ENCODE measurements around the gene DMKN. TPM values are rescaled to one million over a fixed set of nuclear protein-coding genes. Genes with fewer than 3 reads are reported as not detected.

DMKN gene
- total and polyA plus RNA-seq, 9 donors = 1.1 to 22.6 (median 2.0) TPM

DNA sequence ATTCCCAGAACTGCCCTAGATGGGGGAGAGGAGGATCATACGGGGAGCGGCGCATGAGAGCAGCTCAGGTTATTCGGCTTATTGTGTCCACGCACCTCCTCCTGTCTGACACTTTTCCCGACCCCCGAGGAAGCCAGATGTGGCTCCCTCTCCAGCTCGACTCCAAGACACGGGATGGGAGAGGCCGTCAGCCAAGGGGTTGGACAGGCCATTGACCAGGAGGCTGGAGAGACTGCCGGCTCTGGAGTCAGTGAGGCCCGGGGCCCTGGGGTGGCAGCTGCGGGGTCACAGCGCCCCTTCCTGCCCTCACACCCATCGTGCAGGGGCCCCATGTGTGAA is 2.9 kb downstream of the DMKN start:
- DNase-seq = no peak
- Histone ChIP-seq H3K4me3 (ENCODE audit: low read length) (no peak overlapping the region), H3K9me3 (replicated peaks; ENCODE audit: control insufficient read depth, low read depth, low read length) (no peaks in the 10 kb centered on the region), H3K4me1 (ENCODE audit: control insufficient read depth, insufficient read depth, low read length) (peaks cover 17% of the 10 kb centered on the region), H3K36me3 (ENCODE audit: control insufficient read depth, insufficient read depth, low read length) (no peaks in the 10 kb centered on the region), H3K27me3 (ENCODE audit: control insufficient read depth, insufficient read depth, low read length) (peaks cover 77% of the 10 kb centered on the region), H3K27ac (ENCODE audit: low read length) (no peak overlapping the region)
- WGBS (ENCODE audit: insufficient coverage) = 8% methylated on average over 15 of the region's 15 CpGs

DNA sequence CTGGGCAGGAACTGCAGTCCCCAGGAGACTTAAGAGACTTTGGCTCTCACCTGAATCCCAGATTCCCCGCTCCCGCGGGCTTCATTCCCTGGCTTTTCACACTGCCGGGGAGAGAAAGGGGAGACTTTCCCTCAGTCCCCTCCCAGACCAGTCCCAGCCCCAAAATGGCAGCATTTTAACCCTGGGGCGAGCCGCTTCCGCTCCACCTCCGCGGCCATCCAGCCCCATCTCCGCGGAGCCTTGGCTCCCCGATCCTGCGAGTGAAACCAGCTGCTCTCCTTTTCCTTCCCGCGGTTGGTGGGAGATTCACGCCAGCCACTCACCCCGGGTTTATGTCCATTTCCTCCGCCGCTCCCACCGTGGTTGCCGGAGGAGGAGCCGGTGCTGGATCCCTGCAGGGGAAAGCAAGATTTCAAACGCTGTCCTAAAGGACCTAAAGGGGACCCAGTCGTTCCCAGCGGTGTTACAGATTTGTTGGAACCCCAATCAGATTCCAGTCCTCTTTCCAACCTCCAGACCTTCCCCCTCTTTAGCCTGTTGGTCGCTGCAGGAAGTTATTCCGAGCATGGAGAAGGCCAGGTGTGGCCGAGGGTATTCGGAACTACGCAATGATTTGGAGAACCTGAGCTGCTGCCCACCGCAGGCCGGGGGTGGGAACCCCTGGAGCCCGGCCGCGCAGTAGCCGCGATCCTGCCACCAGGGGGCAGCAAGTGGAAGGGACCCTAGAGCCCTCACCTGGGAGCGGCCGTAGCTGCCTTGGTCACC is 3.4 kb downstream of the DMKN start:
- Histone ChIP-seq H3K4me1 (ENCODE audit: control insufficient read depth, insufficient read depth, low read length) (peaks cover 17% of the 10 kb centered on the region), H3K27me3 (ENCODE audit: control insufficient read depth, insufficient read depth, low read length) (peaks cover 82% of the 10 kb centered on the region), H3K36me3 (ENCODE audit: control insufficient read depth, insufficient read depth, low read length) (no peaks in the 10 kb centered on the region), H3K9me3 (replicated peaks; ENCODE audit: control insufficient read depth, low read depth, low read length) (no peaks in the 10 kb centered on the region), H3K4me3 (ENCODE audit: low read length) (peak overlapping the region; percentile 9), H3K27ac (ENCODE audit: low read length) (no peak overlapping the region)
- peak; percentile 65 for DNase-seq
- WGBS (ENCODE audit: insufficient coverage) = 1% methylated on average over 28 of the region's 39 CpGs

DNA sequence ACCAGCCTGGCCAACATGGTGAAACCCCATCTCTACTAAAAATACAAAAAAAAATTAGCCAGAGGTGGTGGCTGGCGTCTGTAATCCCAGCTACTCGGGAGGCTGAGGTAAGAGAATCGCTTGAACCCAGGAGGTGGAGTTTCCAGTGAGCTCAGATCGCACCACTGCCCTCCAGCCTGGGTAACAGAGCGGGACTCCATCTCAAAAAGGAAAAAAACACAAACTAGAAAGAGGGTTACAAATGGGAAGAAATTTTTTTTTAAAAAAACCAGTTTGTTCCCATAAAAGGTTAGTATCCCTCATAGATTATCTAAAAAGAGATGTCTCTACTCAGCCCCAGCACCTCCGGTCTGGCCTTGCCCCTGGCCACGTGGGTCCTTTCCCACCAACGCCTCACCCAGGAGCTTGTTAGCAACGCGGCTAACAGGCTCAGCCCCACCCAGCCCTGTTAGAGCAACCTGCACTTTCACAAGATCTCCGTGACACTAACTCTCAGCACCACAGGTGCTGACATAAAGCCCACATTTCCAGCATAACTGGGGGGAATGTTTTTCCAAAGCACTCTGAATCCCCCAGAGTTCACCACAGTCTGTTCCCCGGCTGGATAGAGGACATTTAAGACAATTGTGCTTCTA is 4.3 kb downstream of the DMKN start:
- H3K4me3 ChIP-seq (ENCODE audit: low read length) = no peak overlapping the region
- no peaks in the 10 kb centered on the region for H3K36me3 ChIP-seq (ENCODE audit: control insufficient read depth, insufficient read depth, low read length)
- 4% methylated on average over 5 of the region's 12 CpGs for WGBS (ENCODE audit: insufficient coverage)
- no peaks in the 10 kb centered on the region for H3K9me3 ChIP-seq (replicated peaks; ENCODE audit: control insufficient read depth, low read depth, low read length)
- H3K27ac ChIP-seq (ENCODE audit: low read length) = no peak overlapping the region
- H3K4me1 ChIP-seq (ENCODE audit: control insufficient read depth, insufficient read depth, low read length) = peaks cover 17% of the 10 kb centered on the region
- no peak for DNase-seq
- H3K27me3 ChIP-seq (ENCODE audit: control insufficient read depth, insufficient read depth, low read length) = peaks cover 79% of the 10 kb centered on the region

DNA sequence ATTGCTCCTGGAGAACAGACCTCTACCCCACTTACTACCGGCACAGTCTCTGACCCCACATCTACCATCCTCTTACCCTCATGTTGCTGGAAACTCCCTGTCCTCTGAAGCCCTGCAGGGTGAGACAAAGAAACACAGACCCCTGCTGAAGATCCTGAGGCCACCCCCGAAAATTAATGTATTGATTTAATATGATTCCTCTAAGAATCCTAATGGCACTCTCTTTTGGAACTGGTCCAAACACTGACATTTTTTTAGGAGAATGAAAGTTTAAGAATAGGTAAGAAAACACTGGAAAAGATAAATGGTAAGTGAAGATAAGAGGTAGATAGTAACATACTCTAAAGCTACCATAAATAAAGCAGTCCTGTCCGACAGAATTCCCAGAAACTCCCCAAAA is 5.3 kb downstream of the DMKN start:
- no peak for DNase-seq
- Histone ChIP-seq H3K27ac (ENCODE audit: low read length) (no peak overlapping the region), H3K9me3 (replicated peaks; ENCODE audit: control insufficient read depth, low read depth, low read length) (no peaks in the 10 kb centered on the region), H3K4me1 (ENCODE audit: control insufficient read depth, insufficient read depth, low read length) (peaks cover 16% of the 10 kb centered on the region), H3K36me3 (ENCODE audit: control insufficient read depth, insufficient read depth, low read length) (no peaks in the 10 kb centered on the region), H3K4me3 (ENCODE audit: low read length) (no peak overlapping the region), H3K27me3 (ENCODE audit: control insufficient read depth, insufficient read depth, low read length) (peaks cover 70% of the 10 kb centered on the region)
- 100% methylated on average over 1 of the region's 3 CpGs for WGBS (ENCODE audit: insufficient coverage)

DNA sequence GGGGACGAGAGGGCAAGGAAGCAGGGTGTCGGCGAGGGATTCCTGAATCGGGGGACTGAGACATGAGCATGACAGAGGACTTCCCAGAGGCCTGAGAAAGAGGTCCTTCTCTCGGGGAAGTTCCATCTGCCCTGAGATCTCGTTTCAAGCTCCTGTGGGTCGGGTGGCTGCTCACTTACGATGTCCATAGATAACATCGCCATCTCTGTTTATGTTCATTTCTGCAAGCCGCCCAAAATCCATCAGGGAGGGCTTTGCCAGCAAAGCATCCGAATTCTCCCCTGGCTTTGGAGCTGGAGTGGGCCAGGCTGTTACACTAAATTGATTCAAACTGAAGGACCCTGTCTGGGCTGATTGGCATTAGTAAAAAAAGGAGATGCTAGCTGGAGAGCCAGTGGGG is 5.9 kb downstream of the DMKN start:
- H3K9me3 ChIP-seq (replicated peaks; ENCODE audit: control insufficient read depth, low read depth, low read length) = no peaks in the 10 kb centered on the region
- no peak overlapping the region for H3K27ac ChIP-seq (ENCODE audit: low read length)
- no peak overlapping the region for H3K4me3 ChIP-seq (ENCODE audit: low read length)
- DNase-seq = no peak
- H3K36me3 ChIP-seq (ENCODE audit: control insufficient read depth, insufficient read depth, low read length) = no peaks in the 10 kb centered on the region
- H3K4me1 ChIP-seq (ENCODE audit: control insufficient read depth, insufficient read depth, low read length) = peaks cover 12% of the 10 kb centered on the region
- peaks cover 64% of the 10 kb centered on the region for H3K27me3 ChIP-seq (ENCODE audit: control insufficient read depth, insufficient read depth, low read length)
- 71% methylated on average over 11 of the region's 11 CpGs for WGBS (ENCODE audit: insufficient coverage)

DNA sequence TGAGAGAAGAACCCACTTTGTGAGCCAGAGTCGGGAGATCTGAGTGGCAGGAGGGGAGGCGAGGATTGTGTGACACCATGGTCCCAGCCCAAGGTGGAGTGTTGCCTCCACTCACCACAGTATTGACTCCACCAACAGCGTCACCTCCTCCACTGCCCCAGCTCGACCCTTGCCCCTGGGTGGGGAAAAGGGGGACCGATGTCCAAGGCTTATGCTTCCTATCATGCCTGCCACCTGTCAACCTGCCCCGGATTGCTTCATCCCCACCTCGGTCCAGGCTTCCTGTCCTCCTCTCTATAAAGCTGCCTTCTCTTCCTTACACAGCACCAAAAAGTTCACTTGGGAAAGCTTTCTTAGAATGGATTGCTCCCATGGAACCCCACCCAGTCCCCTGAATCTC is 7.4 kb downstream of the DMKN start:
- Histone ChIP-seq H3K27me3 (ENCODE audit: control insufficient read depth, insufficient read depth, low read length) (peaks cover 49% of the 10 kb centered on the region), H3K4me1 (ENCODE audit: control insufficient read depth, insufficient read depth, low read length) (peaks cover 12% of the 10 kb centered on the region), H3K36me3 (ENCODE audit: control insufficient read depth, insufficient read depth, low read length) (no peaks in the 10 kb centered on the region), H3K9me3 (replicated peaks; ENCODE audit: control insufficient read depth, low read depth, low read length) (no peaks in the 10 kb centered on the region), H3K27ac (ENCODE audit: low read length) (no peak overlapping the region), H3K4me3 (ENCODE audit: low read length) (no peak overlapping the region)
- WGBS (ENCODE audit: insufficient coverage) = 88% methylated on average over 3 of the region's 7 CpGs
- DNase-seq = no peak

DNA sequence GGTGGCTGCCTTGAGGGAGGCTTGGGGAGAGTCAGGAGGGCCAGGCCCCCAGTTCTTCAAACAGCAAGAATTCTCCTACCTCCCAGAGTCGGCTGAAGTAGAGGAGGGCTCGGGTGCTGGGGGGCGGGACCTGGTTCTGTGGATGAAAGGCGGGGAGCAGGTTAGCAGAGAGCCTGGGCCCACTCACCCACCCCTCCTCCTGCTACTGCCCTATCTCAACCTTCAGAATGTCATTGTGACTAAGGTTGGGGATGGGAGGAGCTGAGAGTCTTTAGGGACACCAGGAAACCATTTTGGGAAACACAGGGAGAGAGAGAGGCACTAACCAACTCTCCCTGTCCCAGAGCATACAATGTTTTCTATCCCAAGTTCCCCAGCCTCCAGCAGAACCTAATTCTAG is 10.7 kb downstream of the DMKN start:
- H3K9me3 ChIP-seq (replicated peaks; ENCODE audit: control insufficient read depth, low read depth, low read length) = no peaks in the 10 kb centered on the region
- WGBS (ENCODE audit: insufficient coverage) = no CpG with 5 or more reads among the region's 4 CpGs

DNA sequence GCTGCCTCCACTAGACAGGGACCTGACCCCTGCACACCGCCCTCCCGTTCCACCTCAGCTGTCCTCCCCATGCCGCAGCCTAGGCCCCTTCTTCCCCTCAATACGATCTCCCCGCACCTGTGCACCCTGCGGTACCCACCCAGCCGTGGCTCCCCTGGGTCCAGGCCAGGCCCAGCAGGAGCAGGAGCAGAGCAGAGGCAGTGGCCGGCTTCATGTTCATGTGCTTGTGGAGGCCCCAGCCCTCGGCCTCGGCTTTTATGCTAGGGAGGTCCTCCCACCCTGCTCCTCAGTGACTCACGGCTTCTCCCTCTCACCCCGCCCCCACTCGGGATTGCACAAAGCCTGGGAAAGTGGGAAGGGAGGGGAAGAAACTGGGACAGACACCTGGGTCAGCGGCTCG is 11.8 kb downstream of the DMKN start:
- no peak overlapping the region for H3K27ac ChIP-seq (ENCODE audit: low read length)
- no peak overlapping the region for H3K4me3 ChIP-seq (ENCODE audit: low read length)
- H3K9me3 ChIP-seq (replicated peaks; ENCODE audit: control insufficient read depth, low read depth, low read length) = no peaks in the 10 kb centered on the region
- H3K36me3 ChIP-seq (ENCODE audit: control insufficient read depth, insufficient read depth, low read length) = no peaks in the 10 kb centered on the region
- WGBS (ENCODE audit: insufficient coverage) = 78% methylated on average over 9 of the region's 15 CpGs
- peaks cover 16% of the 10 kb centered on the region for H3K27me3 ChIP-seq (ENCODE audit: control insufficient read depth, insufficient read depth, low read length)
- no peaks in the 10 kb centered on the region for H3K4me1 ChIP-seq (ENCODE audit: control insufficient read depth, insufficient read depth, low read length)
- no peak for DNase-seq

More for the DNA sequence above, 10.7 kb downstream of the DMKN start:
- Histone ChIP-seq H3K27me3 (ENCODE audit: control insufficient read depth, insufficient read depth, low read length) (peaks cover 23% of the 10 kb centered on the region), H3K4me3 (ENCODE audit: low read length) (no peak overlapping the region), H3K36me3 (ENCODE audit: control insufficient read depth, insufficient read depth, low read length) (no peaks in the 10 kb centered on the region), H3K4me1 (ENCODE audit: control insufficient read depth, insufficient read depth, low read length) (no peaks in the 10 kb centered on the region), H3K27ac (ENCODE audit: low read length) (no peak overlapping the region)
- no peak for DNase-seq

DNA sequence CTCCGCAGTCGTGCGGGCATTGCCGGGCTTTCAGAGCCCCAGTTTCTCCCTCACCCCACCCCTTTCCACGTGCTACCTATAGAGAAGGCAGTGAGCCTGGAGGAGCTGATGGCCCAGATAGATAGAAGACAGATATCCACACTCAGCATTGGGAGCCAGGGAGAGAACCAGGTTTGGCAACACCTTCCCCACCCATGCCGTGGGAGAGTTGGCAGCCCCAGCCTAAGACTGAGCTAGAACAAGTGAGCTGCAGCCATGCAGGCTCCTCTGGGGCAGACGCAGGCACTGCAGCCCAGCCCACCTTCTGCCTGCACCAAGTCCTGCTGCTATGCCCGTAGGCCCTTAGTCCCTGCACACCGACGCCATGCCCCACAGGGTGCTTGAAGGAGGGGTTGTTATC is 12.8 kb downstream of the DMKN start:
- H3K27ac ChIP-seq (ENCODE audit: low read length) = no peak overlapping the region
- no peaks in the 10 kb centered on the region for H3K36me3 ChIP-seq (ENCODE audit: control insufficient read depth, insufficient read depth, low read length)
- peaks cover 7% of the 10 kb centered on the region for H3K27me3 ChIP-seq (ENCODE audit: control insufficient read depth, insufficient read depth, low read length)
- H3K9me3 ChIP-seq (replicated peaks; ENCODE audit: control insufficient read depth, low read depth, low read length) = no peaks in the 10 kb centered on the region
- WGBS (ENCODE audit: insufficient coverage) = 100% methylated on average over 1 of the region's 10 CpGs
- no peaks in the 10 kb centered on the region for H3K4me1 ChIP-seq (ENCODE audit: control insufficient read depth, insufficient read depth, low read length)
- no peak for DNase-seq
- no peak overlapping the region for H3K4me3 ChIP-seq (ENCODE audit: low read length)

DNA sequence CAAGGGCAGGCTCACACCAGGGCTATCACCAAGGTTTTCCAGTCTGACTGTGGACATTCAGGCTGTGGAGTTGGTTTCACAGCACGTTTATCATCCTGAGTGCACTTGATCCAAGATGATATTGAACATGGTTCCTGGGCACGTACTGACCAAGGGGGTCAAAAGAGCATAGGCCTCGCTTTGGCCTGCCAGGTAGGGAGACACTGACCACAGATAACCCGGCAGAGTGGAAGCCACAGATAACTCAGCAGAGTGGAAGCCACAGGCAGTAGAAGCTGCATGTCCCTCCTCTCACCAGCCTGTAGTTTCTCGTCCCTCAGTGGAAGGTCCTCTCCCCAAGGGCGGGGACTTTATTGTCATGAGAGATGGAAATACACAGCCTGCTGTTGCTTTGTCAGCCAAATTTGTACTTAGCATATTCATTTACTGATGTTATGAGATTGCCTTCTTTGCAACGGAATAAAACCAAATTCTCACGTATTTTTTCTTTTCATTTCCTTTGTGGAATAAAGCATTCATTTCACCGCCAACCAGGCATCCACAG is 14.4 kb downstream of the DMKN start:
- WGBS (ENCODE audit: insufficient coverage) = 83% methylated on average over 5 of the region's 9 CpGs
- no peaks in the 10 kb centered on the region for H3K9me3 ChIP-seq (replicated peaks; ENCODE audit: control insufficient read depth, low read depth, low read length)
- H3K4me3 ChIP-seq (ENCODE audit: low read length) = no peak overlapping the region
- no peak overlapping the region for H3K27ac ChIP-seq (ENCODE audit: low read length)
- H3K36me3 ChIP-seq (ENCODE audit: control insufficient read depth, insufficient read depth, low read length) = no peaks in the 10 kb centered on the region
- DNase-seq = no peak
- H3K27me3 ChIP-seq (ENCODE audit: control insufficient read depth, insufficient read depth, low read length) = peaks cover 4% of the 10 kb centered on the region
- H3K4me1 ChIP-seq (ENCODE audit: control insufficient read depth, insufficient read depth, low read length) = peaks cover 5% of the 10 kb centered on the region

All from muscle of leg (tissue), 11 donors.